ENCODE results near the gene LSR.

Gene LSR

GRCh38 chr19:35240327-35240726 is 8.5 kb upstream of the LSR start:
- no peak overlapping the region for H3K4me3 ChIP-seq (ENCODE audit: low read depth, low read length)
- no peak for TF ChIP-seq CTCF (IDR thresholded peaks at IDR 0.05; ENCODE audit: low read depth, low read length)

GRCh38 chr19:35241417-35241816 is 7.4 kb upstream of the LSR start:
- no peak for TF ChIP-seq CTCF (IDR thresholded peaks at IDR 0.05; ENCODE audit: low read depth, low read length)

GRCh38 chr19:35246466-35247092 is 2.2 kb upstream of the LSR start:
- TF ChIP-seq CTCF (IDR thresholded peaks at IDR 0.05; ENCODE audit: low read depth, low read length): no peak
- no peak overlapping the region for H3K4me3 ChIP-seq (ENCODE audit: low read depth, low read length)

More at GRCh38 chr19:35241417-35241816, 7.4 kb upstream of the LSR start:
- no peak overlapping the region for H3K4me3 ChIP-seq (ENCODE audit: low read depth, low read length)

- TF ChIP-seq CTCF (IDR thresholded peaks at IDR 0.05; ENCODE audit: low read depth, low read length): no peak
- H3K4me3 ChIP-seq (ENCODE audit: low read depth, low read length): no peak overlapping the region
Observed at GRCh38 chr19:35247526-35248309, 1.1 kb upstream of the LSR start.

GRCh38 chr19:35249146-35249847 is 495 bp downstream of the LSR start:
- no peak for TF ChIP-seq CTCF (IDR thresholded peaks at IDR 0.05; ENCODE audit: low read depth, low read length)
- no peak overlapping the region for H3K4me3 ChIP-seq (ENCODE audit: low read depth, low read length)

- no peak for TF ChIP-seq CTCF (IDR thresholded peaks at IDR 0.05; ENCODE audit: low read depth, low read length)
Observed at GRCh38 chr19:35249848-35250711, 1.3 kb downstream of the LSR start.

More at GRCh38 chr19:35249848-35250711, 1.3 kb downstream of the LSR start:
- H3K4me3 ChIP-seq (ENCODE audit: low read depth, low read length): no peak overlapping the region

Measured in WI38 (cell line).